Neuron (in vitro differentiated cells): ENCODE results near the gene RSRC1.
"Not testable (repeated sequence)": the region's sequence is repeated elsewhere in the genome, so short reads cannot be mapped to it uniquely, and the experiment has no call there.

ENCODE experiments used
- H2AFZ ChIP-seq: one replicate; pipeline ENCODE4 v1.6.1; 2013; ENCODE audit warnings: low read depth, mild to moderate bottlenecking, inconsistent platforms, low read length, moderate library complexity
- H3K27me3 ChIP-seq: one replicate; pipeline ENCODE4 v1.6.1; 2013; ENCODE audit warnings: low read length; ENCODE audit not compliant: insufficient read depth
- H3K36me3 ChIP-seq: one replicate; pipeline ENCODE4 v1.6.1; 2013; ENCODE audit warnings: low read length; ENCODE audit not compliant: insufficient read depth
- H3K4me1 ChIP-seq: one replicate; pipeline ENCODE4 v1.6.1; 2013; ENCODE audit warnings: low read length; ENCODE audit not compliant: insufficient read depth
- H3K4me3 ChIP-seq: 2 replicates; pipeline ENCODE4 v1.5.1; 2013; ENCODE audit warnings: mild to moderate bottlenecking, low read length, moderate library complexity
- H3K9me3 ChIP-seq: one replicate; pipeline ENCODE4 v1.6.1; 2013; ENCODE audit warnings: low read length

Gene RSRC1

GRCh38 chr3:158340951-158341350 lies 231.1 kb downstream of the RSRC1 start:
- not testable (repeated sequence) for H3K4me1 ChIP-seq, H3K4me3 ChIP-seq, H3K27me3 ChIP-seq, H3K36me3 ChIP-seq, H2AFZ ChIP-seq, H3K9me3 ChIP-seq

- Histone ChIP-seq H3K36me3 (no peaks in the 10 kb centered on the region), H2AFZ (no peak overlapping the region), H3K9me3 (no peaks in the 10 kb centered on the region), H3K27me3 (no peaks in the 10 kb centered on the region), H3K4me3 (no peak overlapping the region), H3K4me1 (no peaks in the 10 kb centered on the region)
These were observed 238.1 kb downstream of the RSRC1 start for GRCh38 chr3:158347966-158348365.

- Histone ChIP-seq H3K4me3 (no peak overlapping the region), H3K36me3 (no peaks in the 10 kb centered on the region), H3K9me3 (no peaks in the 10 kb centered on the region), H2AFZ (no peak overlapping the region), H3K4me1 (no peaks in the 10 kb centered on the region), H3K27me3 (no peaks in the 10 kb centered on the region)
These were observed 241.1 kb downstream of the RSRC1 start for GRCh38 chr3:158350971-158351370.

- Histone ChIP-seq H3K27me3 (no peaks in the 10 kb centered on the region), H2AFZ (no peak overlapping the region), H3K4me3 (no peak overlapping the region), H3K4me1 (no peaks in the 10 kb centered on the region), H3K36me3 (no peaks in the 10 kb centered on the region), H3K9me3 (no peaks in the 10 kb centered on the region)
These were observed 242.7 kb downstream of the RSRC1 start for GRCh38 chr3:158352551-158352950.

- no peaks in the 10 kb centered on the region for H3K4me1 ChIP-seq
- H3K9me3 ChIP-seq = no peaks in the 10 kb centered on the region
- no peak overlapping the region for H2AFZ ChIP-seq
These were observed 244.8 kb downstream of the RSRC1 start for GRCh38 chr3:158354713-158355112.

GRCh38 chr3:158355623-158356588 lies 246.0 kb downstream of the RSRC1 start:
- Histone ChIP-seq H3K27me3 (no peaks in the 10 kb centered on the region), H2AFZ (no peak overlapping the region), H3K4me3 (no peak overlapping the region), H3K36me3 (no peaks in the 10 kb centered on the region), H3K9me3 (no peaks in the 10 kb centered on the region), H3K4me1 (no peaks in the 10 kb centered on the region)

More at GRCh38 chr3:158354713-158355112, 244.8 kb downstream of the RSRC1 start:
- Histone ChIP-seq H3K27me3 (no peaks in the 10 kb centered on the region), H3K4me3 (no peak overlapping the region), H3K36me3 (no peaks in the 10 kb centered on the region)

GRCh38 chr3:158359339-158359738 lies 249.4 kb downstream of the RSRC1 start:
- Histone ChIP-seq H3K36me3 (no peaks in the 10 kb centered on the region), H3K4me3 (no peak overlapping the region)

GRCh38 chr3:158360756-158361448 lies 251.0 kb downstream of the RSRC1 start:
- no peak overlapping the region for H2AFZ ChIP-seq

More at GRCh38 chr3:158359339-158359738, 249.4 kb downstream of the RSRC1 start:
- no peaks in the 10 kb centered on the region for H3K9me3 ChIP-seq
- no peaks in the 10 kb centered on the region for H3K27me3 ChIP-seq
- no peaks in the 10 kb centered on the region for H3K4me1 ChIP-seq
- no peak overlapping the region for H2AFZ ChIP-seq

GRCh38 chr3:158368271-158368670 lies 258.4 kb downstream of the RSRC1 start:
- peaks cover 7% of the 10 kb centered on the region for H3K4me1 ChIP-seq
- no peak overlapping the region for H3K4me3 ChIP-seq
- H2AFZ ChIP-seq = no peak overlapping the region
- H3K36me3 ChIP-seq = no peaks in the 10 kb centered on the region
- no peaks in the 10 kb centered on the region for H3K9me3 ChIP-seq
- no peaks in the 10 kb centered on the region for H3K27me3 ChIP-seq

More at GRCh38 chr3:158360756-158361448, 251.0 kb downstream of the RSRC1 start:
- Histone ChIP-seq H3K27me3 (no peaks in the 10 kb centered on the region), H3K36me3 (no peaks in the 10 kb centered on the region), H3K4me1 (no peaks in the 10 kb centered on the region), H3K9me3 (no peaks in the 10 kb centered on the region), H3K4me3 (no peak overlapping the region)

- H2AFZ ChIP-seq = no peak overlapping the region
- H3K36me3 ChIP-seq = no peaks in the 10 kb centered on the region
These were observed 259.4 kb downstream of the RSRC1 start for GRCh38 chr3:158369279-158369678.

GRCh38 chr3:158379517-158379916 lies 269.6 kb downstream of the RSRC1 start:
- Histone ChIP-seq H3K27me3 (no peaks in the 10 kb centered on the region), H3K4me1 (peaks cover 4% of the 10 kb centered on the region), H3K9me3 (no peaks in the 10 kb centered on the region), H2AFZ (no peak overlapping the region), H3K4me3 (no peak overlapping the region), H3K36me3 (no peaks in the 10 kb centered on the region)

More at GRCh38 chr3:158369279-158369678, 259.4 kb downstream of the RSRC1 start:
- no peak overlapping the region for H3K4me3 ChIP-seq
- H3K4me1 ChIP-seq = peaks cover 7% of the 10 kb centered on the region
- no peaks in the 10 kb centered on the region for H3K27me3 ChIP-seq
- no peaks in the 10 kb centered on the region for H3K9me3 ChIP-seq

GRCh38 chr3:158381262-158381868 lies 271.5 kb downstream of the RSRC1 start:
- H3K4me3 ChIP-seq = no peak overlapping the region
- H3K4me1 ChIP-seq = peaks cover 4% of the 10 kb centered on the region
- H3K27me3 ChIP-seq = no peaks in the 10 kb centered on the region
- H2AFZ ChIP-seq = no peak overlapping the region
- no peaks in the 10 kb centered on the region for H3K36me3 ChIP-seq
- no peaks in the 10 kb centered on the region for H3K9me3 ChIP-seq

- Histone ChIP-seq H3K36me3 (no peaks in the 10 kb centered on the region), H3K4me3 (no peak overlapping the region), H2AFZ (no peak overlapping the region), H3K4me1 (peaks cover 4% of the 10 kb centered on the region), H3K9me3 (no peaks in the 10 kb centered on the region), H3K27me3 (no peaks in the 10 kb centered on the region)
These were observed 272.6 kb downstream of the RSRC1 start for GRCh38 chr3:158382479-158382878.
